Fibroblast of skin of left quadriceps (primary cell): ENCODE measurements around the gene PKN1.

Experiments used
- DNase-seq, 2 experiments: peaks; one replicate each; pipeline ENCODE4 v3.0.0-alpha.2; 2013; ENCODE audit warnings: low read depth in 2 of 2

The PKN1 gene

GRCh38 chr19:14515501-14516047 lies 82.5 kb downstream of the PKN1 start:
- DNase-seq: no peak

GRCh38 chr19:14516048-14516534 lies 83.0 kb downstream of the PKN1 start:
- DNase-seq: no peak

GRCh38 chr19:14516746-14517438 lies 83.8 kb downstream of the PKN1 start:
- DNase-seq: no peak

- DNase-seq: no peak
These were observed 84.3 kb downstream of the PKN1 start for GRCh38 chr19:14517446-14517839.

GRCh38 chr19:14517840-14518505 lies 84.9 kb downstream of the PKN1 start, which contains the start of gene DNAJB1:
DNAJB1 (minus strand) TSS chr19:14518397; CDS start chr19:14518349, 48 bp downstream.
- peak in 1 of 2 experiments; percentile 45 for DNase-seq

- no peak for DNase-seq
These were observed 86.2 kb downstream of the PKN1 start for GRCh38 chr19:14519245-14519859.

GRCh38 chr19:14519860-14520407 lies 86.8 kb downstream of the PKN1 start:
- no peak for DNase-seq

- DNase-seq: no peak
These were observed 87.4 kb downstream of the PKN1 start for GRCh38 chr19:14520543-14520942.
